Measurements from ENCODE around the gene HDAC11. TPM values are rescaled to one million over a fixed set of nuclear protein-coding genes. Genes with fewer than 3 reads are reported as not detected.

HDAC11 gene
- total and polyA plus RNA-seq, 7 donors, result 9.2 to 29.6 (median 22.3) TPM

GRCh38 chr3:13539292-13539638, 59.2 kb downstream of the HDAC11 start:
- ATAC-seq (no peak), DNase-seq (no peak)
- 84 to 89% (median 87%) methylated on average over 5 of the region's 5 CpGs for WGBS, 3 donors
- H3K27me3 ChIP-seq (ENCODE audit: insufficient read depth in 3 of 3, low read length in 2 of 3), result peaks cover 0 to 13% (median 4%) of the 10 kb centered on the region in 3 donors
- intact Hi-C loops (cut with DNase I), result no loop called here
- no peak for TF ChIP-seq CTCF (IDR thresholded peaks at IDR 0.05)
- H3K36me3 ChIP-seq (ENCODE audit: insufficient read depth in 1 of 2, low read depth in 1 of 2), result no peaks in the 10 kb centered on the region
- no peak overlapping the region for H3K4me3 ChIP-seq
- H3K27ac ChIP-seq, result no peak overlapping the region
- no peaks in the 10 kb centered on the region for H3K9me3 ChIP-seq
- no peaks in the 10 kb centered on the region for H3K4me1 ChIP-seq

- WGBS, 3 donors, result 75 to 76% (median 76%) methylated on average over 8 of the region's 8 CpGs
- no peak for ATAC-seq
- no peak for TF ChIP-seq CTCF (IDR thresholded peaks at IDR 0.05)
- H3K9me3 ChIP-seq, result no peaks in the 10 kb centered on the region
- H3K27ac ChIP-seq, result no peak overlapping the region
- no peaks in the 10 kb centered on the region for H3K4me1 ChIP-seq
- DNase-seq, result no peak
- no peaks in the 10 kb centered on the region for H3K36me3 ChIP-seq (ENCODE audit: insufficient read depth in 1 of 2, low read depth in 1 of 2)
- H3K27me3 ChIP-seq (ENCODE audit: insufficient read depth in 3 of 3, low read length in 2 of 3), result peaks cover 0 to 13% (median 4%) of the 10 kb centered on the region in 3 donors
- intact Hi-C loops (cut with DNase I), result no loop called here
- H3K4me3 ChIP-seq, result no peak overlapping the region
Observed at GRCh38 chr3:13539671-13540070, 59.6 kb downstream of the HDAC11 start.

GRCh38 chr3:13540297-13540995, 60.3 kb downstream of the HDAC11 start:
- TF ChIP-seq CTCF (IDR thresholded peaks at IDR 0.05), result no peak
- Histone ChIP-seq H3K27me3 (ENCODE audit: insufficient read depth in 3 of 3, low read length in 2 of 3) (peaks cover 0 to 10% (median 4%) of the 10 kb centered on the region in 3 donors), H3K27ac (no peak overlapping the region), H3K4me1 (no peaks in the 10 kb centered on the region), H3K36me3 (ENCODE audit: insufficient read depth in 1 of 2, low read depth in 1 of 2) (no peaks in the 10 kb centered on the region), H3K4me3 (no peak overlapping the region), H3K9me3 (no peaks in the 10 kb centered on the region)
- intact Hi-C loops (cut with DNase I), result no loop called here
- 60 to 66% (median 66%) methylated on average over 4 of the region's 4 CpGs for WGBS, 3 donors
- peak in 2 of 4 donors; percentile 35 to 54 for ATAC-seq
- peak; percentile 56 to 77 for DNase-seq

GRCh38 chr3:13541691-13542090, 61.6 kb downstream of the HDAC11 start:
- ATAC-seq, result no peak
- no peaks in the 10 kb centered on the region for H3K36me3 ChIP-seq (ENCODE audit: insufficient read depth in 1 of 2, low read depth in 1 of 2)
- no peak for TF ChIP-seq CTCF (IDR thresholded peaks at IDR 0.05)

GRCh38 chr3:13542142-13542541, 62.0 kb downstream of the HDAC11 start:
- H3K36me3 ChIP-seq (ENCODE audit: insufficient read depth in 1 of 2, low read depth in 1 of 2), result no peaks in the 10 kb centered on the region
- H3K27me3 ChIP-seq (ENCODE audit: insufficient read depth in 3 of 3, low read length in 2 of 3), result peaks cover 0 to 2% (median 0%) of the 10 kb centered on the region in 3 donors
- no peak overlapping the region for H3K4me3 ChIP-seq
- H3K9me3 ChIP-seq, result no peaks in the 10 kb centered on the region
- H3K4me1 ChIP-seq, result no peaks in the 10 kb centered on the region
- no peak for ATAC-seq
- H3K27ac ChIP-seq, result no peak overlapping the region
- intact Hi-C loops (cut with DNase I), result no loop called here
- DNase-seq, result no peak
- 88 to 90% (median 90%) methylated on average over 3 of the region's 3 CpGs for WGBS, 3 donors
- no peak for TF ChIP-seq CTCF (IDR thresholded peaks at IDR 0.05)

More at GRCh38 chr3:13541691-13542090, 61.6 kb downstream of the HDAC11 start:
- H3K27ac ChIP-seq, result no peak overlapping the region
- no peak overlapping the region for H3K4me3 ChIP-seq
- no peaks in the 10 kb centered on the region for H3K9me3 ChIP-seq
- intact Hi-C loops (cut with DNase I), result no loop called here
- DNase-seq, result no peak
- WGBS, 3 donors, result 60 to 80% (median 63%) methylated on average over 3 of the region's 3 CpGs
- H3K27me3 ChIP-seq (ENCODE audit: insufficient read depth in 3 of 3, low read length in 2 of 3), result peaks cover 0 to 4% (median 0%) of the 10 kb centered on the region in 3 donors
- no peaks in the 10 kb centered on the region for H3K4me1 ChIP-seq

Data from psoas muscle (tissue), 8 donors.